IPS DF 6.9 (cell line): Measurements from ENCODE around the gene ZNF483.
"Not testable (repeated sequence)": the region's sequence is repeated elsewhere in the genome, so short reads cannot be mapped to it uniquely, and the experiment has no call there.

Experiments used
- DNase-seq: peaks from one replicate; pipeline ENCODE4 v3.0.0-alpha.2; 2013; ENCODE audit warnings: low read depth, low spot score
- H3K27ac ChIP-seq: one replicate; pipeline ENCODE4 v1.5.1; 2013; ENCODE audit warnings: low read length, control low read depth
- H3K27me3 ChIP-seq: 2 replicates; pipeline ENCODE4 v1.6.1; 2013; ENCODE audit warnings: mild to moderate bottlenecking, low read length; ENCODE audit not compliant: control insufficient read depth, insufficient read depth
- H3K36me3 ChIP-seq: 2 replicates; pipeline ENCODE4 v1.6.1; 2013; ENCODE audit warnings: low read length; ENCODE audit not compliant: control insufficient read depth, insufficient read depth
- H3K4me1 ChIP-seq: 2 replicates; pipeline ENCODE4 v1.6.1; 2013; ENCODE audit warnings: low read length; ENCODE audit not compliant: control insufficient read depth, insufficient read depth
- H3K4me3 ChIP-seq: 2 replicates; pipeline ENCODE4 v1.5.1; 2013; ENCODE audit warnings: mild to moderate bottlenecking, low read length
- H3K9me3 ChIP-seq: 2 replicates; pipeline ENCODE4 v1.6.1; 2013; ENCODE audit warnings: low read length, inconsistent platforms; ENCODE audit not compliant: control insufficient read depth, insufficient read depth
- WGBS: extraction: QIAGEN DNeasy Blood & Tissue Kit; methylation state at CpG from one replicate; pipeline ENCODE4 v1.1.7; 2013; ENCODE audit warnings: mixed read lengths, missing lambda C conversion rate; ENCODE audit not compliant: insufficient read length, insufficient coverage; 5-methylcytosine and 5-hydroxymethylcytosine counted together

Gene ZNF483

GRCh38 chr9:111501005-111501562 is 23.9 kb upstream of the ZNF483 start:
- no CpG with 5 or more reads among the region's 16 CpGs for WGBS
- DNase-seq: no peak
- no peaks in the 10 kb centered on the region for H3K9me3 ChIP-seq
- H3K4me3 ChIP-seq: no peak overlapping the region
- H3K4me1 ChIP-seq: no peaks in the 10 kb centered on the region
- H3K36me3 ChIP-seq: no peaks in the 10 kb centered on the region
- H3K27me3 ChIP-seq: no peaks in the 10 kb centered on the region
- H3K27ac ChIP-seq: no peak overlapping the region

GRCh38 chr9:111501648-111502047 is 23.3 kb upstream of the ZNF483 start:
- no peak for DNase-seq
- WGBS: no CpG with 5 or more reads among the region's 6 CpGs
- Histone ChIP-seq H3K4me3 (no peak overlapping the region), H3K4me1 (no peaks in the 10 kb centered on the region), H3K27me3 (no peaks in the 10 kb centered on the region), H3K36me3 (no peaks in the 10 kb centered on the region), H3K9me3 (no peaks in the 10 kb centered on the region), H3K27ac (no peak overlapping the region)

GRCh38 chr9:111502506-111502905 is 22.5 kb upstream of the ZNF483 start:
- H3K36me3 ChIP-seq: no peaks in the 10 kb centered on the region
- no peak overlapping the region for H3K27ac ChIP-seq
- H3K4me1 ChIP-seq: no peaks in the 10 kb centered on the region
- no peak overlapping the region for H3K4me3 ChIP-seq
- no peak for DNase-seq
- no CpG with 5 or more reads among the region's 3 CpGs for WGBS
- H3K9me3 ChIP-seq: no peaks in the 10 kb centered on the region
- no peaks in the 10 kb centered on the region for H3K27me3 ChIP-seq

GRCh38 chr9:111511581-111511980 is 13.4 kb upstream of the ZNF483 start:
- not testable (repeated sequence) for H3K27me3 ChIP-seq, H3K4me1 ChIP-seq, DNase-seq, H3K9me3 ChIP-seq, H3K27ac ChIP-seq, H3K36me3 ChIP-seq, H3K4me3 ChIP-seq
- no CpG with 5 or more reads among the region's 6 CpGs for WGBS

GRCh38 chr9:111514967-111515366 is 10.0 kb upstream of the ZNF483 start:
- H3K27ac ChIP-seq: no peak overlapping the region
- H3K36me3 ChIP-seq: no peaks in the 10 kb centered on the region
- H3K4me1 ChIP-seq: no peaks in the 10 kb centered on the region
- H3K27me3 ChIP-seq: no peaks in the 10 kb centered on the region
- no peak for DNase-seq
- H3K9me3 ChIP-seq: no peaks in the 10 kb centered on the region
- no peak overlapping the region for H3K4me3 ChIP-seq

- no peak for DNase-seq
- H3K27ac ChIP-seq: no peak overlapping the region
- H3K4me1 ChIP-seq: no peaks in the 10 kb centered on the region
- no peak overlapping the region for H3K4me3 ChIP-seq
- no peaks in the 10 kb centered on the region for H3K36me3 ChIP-seq
- WGBS: no CpG with 5 or more reads among the region's 2 CpGs
- no peaks in the 10 kb centered on the region for H3K27me3 ChIP-seq
- H3K9me3 ChIP-seq: no peaks in the 10 kb centered on the region
Observed at GRCh38 chr9:111516061-111516465, 8.9 kb upstream of the ZNF483 start.

GRCh38 chr9:111524731-111525055 is 286 bp upstream of the ZNF483 start:
- Histone ChIP-seq H3K4me1 (peaks cover 3% of the 10 kb centered on the region; the same call in 1 of the 2 replicates), H3K9me3 (no peaks in the 10 kb centered on the region), H3K4me3 (no peak overlapping the region; the same call in 1 of the 2 replicates), H3K27me3 (no peaks in the 10 kb centered on the region), H3K27ac (no peak overlapping the region), H3K36me3 (no peaks in the 10 kb centered on the region)
- no peak for DNase-seq
- WGBS: no CpG with 5 or more reads among the region's 7 CpGs

- Histone ChIP-seq H3K27ac (no peak overlapping the region), H3K27me3 (no peaks in the 10 kb centered on the region), H3K9me3 (no peaks in the 10 kb centered on the region), H3K4me1 (peaks cover 5% of the 10 kb centered on the region; the same call in 1 of the 2 replicates), H3K36me3 (no peaks in the 10 kb centered on the region; the same call in 1 of the 2 replicates), H3K4me3 (no peak overlapping the region)
- no CpG with 5 or more reads among the region's 2 CpGs for WGBS
- no peak for DNase-seq
Observed at GRCh38 chr9:111527347-111527746, 2.4 kb downstream of the ZNF483 start.

- no CpG with 5 or more reads among the region's 2 CpGs for WGBS
- Histone ChIP-seq H3K4me1 (peaks cover 5% of the 10 kb centered on the region; the same call in 1 of the 2 replicates), H3K27me3 (no peaks in the 10 kb centered on the region), H3K36me3 (no peaks in the 10 kb centered on the region; the same call in 1 of the 2 replicates), H3K27ac (no peak overlapping the region), H3K9me3 (no peaks in the 10 kb centered on the region), H3K4me3 (no peak overlapping the region)
- peak; percentile 88 for DNase-seq
Observed at GRCh38 chr9:111529787-111530186, 4.8 kb downstream of the ZNF483 start.

GRCh38 chr9:111531716-111532115 is 6.7 kb downstream of the ZNF483 start:
- Histone ChIP-seq H3K4me3 (no peak overlapping the region), H3K9me3 (no peaks in the 10 kb centered on the region), H3K4me1 (peaks cover 3% of the 10 kb centered on the region; the same call in 1 of the 2 replicates), H3K27ac (no peak overlapping the region), H3K27me3 (no peaks in the 10 kb centered on the region), H3K36me3 (peaks cover 4% of the 10 kb centered on the region; the same call in 1 of the 2 replicates)
- DNase-seq: no peak
- WGBS: no CpG with 5 or more reads among the region's 4 CpGs

GRCh38 chr9:111533099-111533790 is 8.3 kb downstream of the ZNF483 start:
- Histone ChIP-seq H3K4me3 (no peak overlapping the region), H3K36me3 (peaks cover 17% of the 10 kb centered on the region; the same call in 1 of the 2 replicates), H3K4me1 (peaks cover 3% of the 10 kb centered on the region; the same call in 1 of the 2 replicates), H3K9me3 (no peaks in the 10 kb centered on the region), H3K27me3 (no peaks in the 10 kb centered on the region), H3K27ac (no peak overlapping the region)
- no peak for DNase-seq
- no CpG with 5 or more reads among the region's 5 CpGs for WGBS
